Prostate gland (tissue), 2 donors: Measurements from ENCODE around the gene RNF220. TPM values are rescaled to one million over a fixed set of nuclear protein-coding genes. Genes with fewer than 3 reads are reported as not detected.

Source experiments
- DNase-seq: peaks from one replicate; pipeline ENCODE4 v3.0.0-alpha.2; 2019; ENCODE audit warnings: low spot score
- H3K27ac ChIP-seq, 2 donors: fragments of 200-600 bp; sonication (generic); 2 replicates each; pipeline ENCODE4 v1.5.1; 2017 to 2019
- H3K27me3 ChIP-seq: fragments of 200-600 bp; sonication (generic); replicated peaks from 2 replicates; pipeline ENCODE4 v1.5.1; 2019; ENCODE audit not compliant: insufficient read depth
- H3K36me3 ChIP-seq, 2 donors: fragments of 200-600 bp; sonication (generic); 1 replicate in 1 of 2; 2 replicates in 1 of 2; pipeline versions ENCODE4 v1.5.1 to v1.8.1; 2017 to 2019
- H3K4me1 ChIP-seq: fragments of 200-600 bp; sonication (generic); replicated peaks from 2 replicates; pipeline ENCODE4 v1.5.1; 2019
- H3K4me3 ChIP-seq, 2 donors: fragments of 200-600 bp; sonication (generic); 2 replicates each; pipeline ENCODE4 v1.5.1; 2017 to 2019
- H3K9me3 ChIP-seq: fragments of 200-600 bp; sonication (generic); 2 replicates; pipeline ENCODE4 v1.5.1; 2017
- POLR2A ChIP-seq: fragments of 450-650 bp; IDR thresholded peaks from one replicate; pipeline ENCODE4 v1.6.1; 2016; ENCODE audit warnings: antibody characterized with exemption, mild to moderate bottlenecking
- POLR2AphosphoS5 ChIP-seq: sonication (generic); formaldehyde crosslinking; IDR thresholded peaks from one replicate; pipeline ENCODE4 v1.6.1; 2017; ENCODE audit warnings: antibody characterized with exemption
- WGBS: methylation state at CpG from one replicate; pipeline ENCODE4 v1.1.5; 2018; 5-methylcytosine and 5-hydroxymethylcytosine counted together
- intact Hi-C: fragments of 100-400 bp; cut with DNase I; formaldehyde crosslinking; loops from one replicate; pipeline ENCODE4 v1.14.2; 2022
- total RNA-seq, 2 donors: library from RNA; depleted of rRNA; stranded (reverse); fragments of >200 nt; gene quantifications; one replicate each; pipeline ENCODE4 v1.1.0, GENCODE V29; 2016
- TF ChIP-seq, protein P1 (sequence below), 4 experiments: fragments of 200-600 bp in 2 of 4; fragments of 450-650 bp in 2 of 4; sonication (generic) in 2 of 4; IDR thresholded peaks; 1 replicate in 3 of 4; 2 replicates in 1 of 4; pipeline ENCODE4 v1.5.1; 2016 to 2019; ENCODE audit warnings: antibody characterized with exemption in 4 of 4, mild to moderate bottlenecking in 2 of 4, moderate library complexity in 2 of 4

The RNF220 gene
- total RNA-seq, 2 donors from 2014 or later, result 116 to 147 TPM

DNA sequence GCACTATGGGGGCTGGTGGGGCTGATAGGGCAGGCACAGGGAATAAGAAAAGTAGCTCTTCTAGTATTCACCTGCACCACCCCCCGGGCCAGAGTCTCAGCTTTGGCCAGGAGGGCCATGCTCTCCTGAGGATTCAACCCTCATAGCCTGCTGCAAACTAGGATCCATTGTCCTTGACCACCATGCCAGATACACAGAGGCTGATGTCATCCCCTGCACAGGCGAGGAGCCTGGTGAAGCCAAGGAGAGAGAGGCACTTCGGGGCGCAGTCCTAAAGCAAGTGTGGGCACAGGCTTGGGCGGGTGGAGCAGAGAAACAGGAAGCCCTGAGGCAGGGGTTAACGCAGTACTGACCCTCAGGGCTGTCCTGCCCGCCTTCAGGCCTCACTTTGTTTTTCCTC, 239.8 kb downstream of the RNF220 start:
- WGBS, result 93% methylated on average over 7 of the region's 7 CpGs
- Histone ChIP-seq H3K27ac (no peak overlapping the region), H3K9me3 (no peaks in the 10 kb centered on the region), H3K27me3 (no peaks in the 10 kb centered on the region), H3K4me3 (no peak overlapping the region), H3K36me3 (peaks cover 0 to 4% of the 10 kb centered on the region in 2 donors), H3K4me1 (peaks cover 12% of the 10 kb centered on the region)
- DNase-seq, result no peak
- TF ChIP-seq POLR2A (no peak), POLR2AphosphoS5 (no peak)
- TF ChIP-seq, protein P1, sequence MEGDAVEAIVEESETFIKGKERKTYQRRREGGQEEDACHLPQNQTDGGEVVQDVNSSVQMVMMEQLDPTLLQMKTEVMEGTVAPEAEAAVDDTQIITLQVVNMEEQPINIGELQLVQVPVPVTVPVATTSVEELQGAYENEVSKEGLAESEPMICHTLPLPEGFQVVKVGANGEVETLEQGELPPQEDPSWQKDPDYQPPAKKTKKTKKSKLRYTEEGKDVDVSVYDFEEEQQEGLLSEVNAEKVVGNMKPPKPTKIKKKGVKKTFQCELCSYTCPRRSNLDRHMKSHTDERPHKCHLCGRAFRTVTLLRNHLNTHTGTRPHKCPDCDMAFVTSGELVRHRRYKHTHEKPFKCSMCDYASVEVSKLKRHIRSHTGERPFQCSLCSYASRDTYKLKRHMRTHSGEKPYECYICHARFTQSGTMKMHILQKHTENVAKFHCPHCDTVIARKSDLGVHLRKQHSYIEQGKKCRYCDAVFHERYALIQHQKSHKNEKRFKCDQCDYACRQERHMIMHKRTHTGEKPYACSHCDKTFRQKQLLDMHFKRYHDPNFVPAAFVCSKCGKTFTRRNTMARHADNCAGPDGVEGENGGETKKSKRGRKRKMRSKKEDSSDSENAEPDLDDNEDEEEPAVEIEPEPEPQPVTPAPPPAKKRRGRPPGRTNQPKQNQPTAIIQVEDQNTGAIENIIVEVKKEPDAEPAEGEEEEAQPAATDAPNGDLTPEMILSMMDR (IDR thresholded peaks at IDR 0.05), result no peak
- intact Hi-C loops, result no loop called here

DNA sequence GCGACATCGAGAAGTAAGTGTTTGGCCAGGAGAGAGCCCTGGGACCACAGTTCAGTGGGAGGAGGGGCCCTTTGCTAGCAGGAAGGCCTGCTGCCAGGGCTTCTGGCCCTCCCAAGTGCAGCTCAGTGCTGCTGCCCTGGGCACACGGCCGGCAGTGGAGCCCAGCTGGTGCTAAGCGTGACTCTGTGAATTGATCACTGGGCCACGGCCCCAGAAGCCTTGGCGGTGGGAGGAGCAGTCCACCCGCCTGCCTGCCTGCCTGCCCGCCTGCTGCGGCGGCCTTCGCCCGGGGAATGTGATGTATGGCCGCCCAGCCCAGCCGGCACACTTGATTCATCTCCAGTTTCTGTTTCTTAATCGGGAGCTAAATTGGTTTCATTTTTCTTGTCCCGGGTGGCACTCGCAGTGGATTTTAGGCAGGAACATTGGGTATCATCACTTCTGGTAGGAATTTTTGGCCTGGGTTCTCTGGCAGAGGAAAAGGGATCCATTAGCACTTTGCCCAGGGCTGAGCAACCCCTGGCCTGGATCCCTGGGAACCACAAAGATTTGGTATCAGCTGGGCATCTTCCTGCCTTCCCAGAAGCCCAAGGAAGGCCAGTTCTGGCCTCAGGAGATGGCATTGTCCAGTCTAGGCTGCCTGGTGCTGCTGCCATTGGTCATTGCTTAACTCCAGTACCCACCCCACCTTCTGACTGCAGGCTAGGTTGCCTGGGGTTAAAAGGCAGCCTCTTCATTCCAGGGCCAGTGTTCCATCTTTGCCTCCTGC, 240.6 kb downstream of the RNF220 start:
- 77% methylated on average over 17 of the region's 18 CpGs for WGBS
- H3K4me3 ChIP-seq, result no peak overlapping the region
- H3K4me1 ChIP-seq, result peaks cover 18% of the 10 kb centered on the region

DNA sequence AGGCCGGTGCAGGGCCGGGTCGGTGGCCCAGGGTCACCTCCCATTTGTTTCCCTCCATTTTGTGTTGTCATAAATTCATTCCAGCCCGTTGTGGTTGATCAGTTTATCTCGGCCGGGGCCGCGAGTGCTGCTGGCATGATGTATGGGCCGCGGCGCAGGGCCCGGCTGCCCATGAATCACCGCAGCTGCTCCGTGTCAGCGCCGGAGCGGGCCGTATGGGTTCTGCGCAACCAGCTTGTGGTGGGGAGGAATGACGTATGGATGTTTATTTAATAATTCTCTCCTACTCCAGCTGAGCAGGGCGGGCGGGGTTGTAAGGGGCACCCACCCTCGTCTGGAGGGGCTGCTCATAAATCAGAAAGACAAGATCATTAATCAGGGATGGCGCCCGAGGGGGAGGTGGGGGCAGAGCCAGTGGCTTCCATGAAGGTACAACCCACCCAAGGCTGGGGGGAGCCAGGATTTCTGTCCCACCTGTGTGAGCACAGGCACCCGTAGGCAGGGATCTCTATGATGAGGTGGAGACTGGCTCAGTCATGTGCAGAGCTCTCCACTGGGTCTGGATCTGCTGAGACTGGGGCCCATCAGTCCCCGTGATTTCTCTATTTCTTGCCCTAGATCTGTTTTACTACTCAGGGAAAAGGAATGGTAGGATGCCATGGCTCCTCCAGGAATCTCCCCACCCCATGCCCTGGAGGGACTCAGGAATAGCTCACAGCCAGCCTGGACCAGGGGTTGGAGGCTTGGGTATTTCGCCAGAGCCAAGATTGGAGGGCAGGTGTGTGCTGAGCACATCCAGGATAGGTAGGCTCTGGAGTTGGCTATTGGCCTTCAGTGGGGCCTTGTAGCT, 241.4 kb downstream of the RNF220 start:
- TF ChIP-seq, protein P1 (IDR thresholded peaks at IDR 0.05), result no peak
- no peak for TF ChIP-seq POLR2AphosphoS5
- TF ChIP-seq POLR2A, result no peak
- no peak overlapping the region for H3K27ac ChIP-seq
- intact Hi-C loops, result no loop called here
- DNase-seq, result no peak
- H3K9me3 ChIP-seq, result no peaks in the 10 kb centered on the region
- no peaks in the 10 kb centered on the region for H3K27me3 ChIP-seq
- peaks cover 0 to 4% of the 10 kb centered on the region in 2 donors for H3K36me3 ChIP-seq
- H3K4me1 ChIP-seq, result peaks cover 11% of the 10 kb centered on the region
- 89% methylated on average over 28 of the region's 28 CpGs for WGBS
- H3K4me3 ChIP-seq, result no peak overlapping the region

More for the DNA sequence above, 240.6 kb downstream of the RNF220 start:
- TF ChIP-seq POLR2A (no peak), POLR2AphosphoS5 (no peak)
- TF ChIP-seq, protein P1 (IDR thresholded peaks at IDR 0.05), result no peak
- Histone ChIP-seq H3K9me3 (no peaks in the 10 kb centered on the region), H3K27ac (no peak overlapping the region), H3K36me3 (peaks cover 0 to 4% of the 10 kb centered on the region in 2 donors), H3K27me3 (no peaks in the 10 kb centered on the region)
- DNase-seq, result no peak
- intact Hi-C loops, result no loop called here

DNA sequence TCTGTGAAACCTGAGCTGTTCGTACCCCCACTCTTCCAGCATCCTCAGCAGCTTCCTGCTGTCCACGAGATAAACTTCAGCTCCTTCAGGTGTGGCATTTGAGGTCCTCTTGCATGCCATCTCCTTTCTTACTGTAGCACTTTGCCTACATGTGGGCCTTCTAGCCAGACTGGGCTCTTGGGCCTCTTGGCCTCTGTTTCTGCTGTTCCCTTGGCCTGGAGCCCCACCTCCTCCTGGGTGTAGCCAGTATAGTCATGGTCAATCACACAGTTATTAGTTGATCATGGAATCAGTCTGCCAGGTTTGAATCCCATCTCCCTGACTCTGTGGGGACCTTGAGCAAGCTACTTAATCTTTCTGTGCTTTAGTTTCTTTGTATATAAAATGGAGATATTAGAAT, 242.8 kb downstream of the RNF220 start:
- Histone ChIP-seq H3K27ac (no peak overlapping the region), H3K4me3 (no peak overlapping the region), H3K4me1 (peaks cover 11% of the 10 kb centered on the region), H3K27me3 (no peaks in the 10 kb centered on the region), H3K9me3 (no peaks in the 10 kb centered on the region), H3K36me3 (peaks cover 0 to 4% of the 10 kb centered on the region in 2 donors)
- WGBS, result 62% methylated on average over 2 of the region's 2 CpGs
- intact Hi-C loops, result no loop called here
- DNase-seq, result no peak
- TF ChIP-seq POLR2A (no peak), POLR2AphosphoS5 (no peak)
- TF ChIP-seq, protein P1 (IDR thresholded peaks at IDR 0.05), result no peak
